Stimulated activated CD8-positive, alpha-beta memory T cell treated with anti-CD3 and anti-CD28 coated beads, Interleukin-7, amount 100 ng/mL, for 1 hour (primary cell): ENCODE data around the gene INO80.

ENCODE experiments used
- DNase-seq, 2 donors: peaks; one replicate each; pipeline ENCODE4 v3.0.0-alpha.2; 2020; ENCODE audit warnings: low read depth in 2 of 2

The INO80 gene

DNA sequence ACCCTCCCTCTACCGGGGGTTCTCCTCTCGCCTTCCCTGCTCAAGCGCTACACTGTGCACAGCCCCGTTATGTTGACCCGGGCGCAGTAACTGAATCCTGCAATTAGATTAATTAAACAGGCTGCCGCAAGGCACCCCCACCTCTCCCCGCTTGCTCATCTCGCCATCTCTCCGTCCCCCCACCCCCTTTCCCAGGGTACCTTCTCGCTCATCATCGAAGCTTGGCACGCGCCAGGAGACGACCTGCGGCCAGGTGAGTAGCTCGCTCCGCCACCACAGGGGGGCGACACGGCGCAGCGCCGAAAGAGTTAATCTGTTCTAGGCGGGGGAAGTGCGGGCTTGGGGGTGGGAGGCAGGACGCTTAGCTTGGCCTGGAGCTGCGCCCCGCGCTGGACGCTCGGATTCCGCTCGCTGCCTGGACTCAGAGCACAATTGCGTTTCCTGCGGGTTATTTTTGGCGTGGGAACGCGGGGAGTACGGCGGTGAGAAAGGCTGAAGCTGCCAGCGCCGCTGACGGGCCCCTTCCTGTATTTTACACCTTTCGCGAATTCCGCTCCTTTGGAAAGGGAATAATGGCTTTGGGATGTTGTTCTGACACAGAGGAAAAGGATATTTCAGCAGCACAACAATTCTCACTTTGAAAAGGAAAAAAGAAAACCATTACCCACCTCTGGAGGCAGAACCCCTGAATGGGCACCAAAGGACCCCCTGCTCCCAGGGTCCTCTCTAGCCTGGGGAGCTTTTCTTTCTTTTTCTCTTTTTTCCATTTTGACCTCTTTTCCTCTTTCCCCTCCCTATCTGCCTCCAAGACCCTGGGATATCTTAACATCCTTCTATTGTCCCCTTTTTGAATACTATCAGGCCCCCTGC lies 185.4 kb downstream of the INO80 start:
- DNase-seq = no peak

DNA sequence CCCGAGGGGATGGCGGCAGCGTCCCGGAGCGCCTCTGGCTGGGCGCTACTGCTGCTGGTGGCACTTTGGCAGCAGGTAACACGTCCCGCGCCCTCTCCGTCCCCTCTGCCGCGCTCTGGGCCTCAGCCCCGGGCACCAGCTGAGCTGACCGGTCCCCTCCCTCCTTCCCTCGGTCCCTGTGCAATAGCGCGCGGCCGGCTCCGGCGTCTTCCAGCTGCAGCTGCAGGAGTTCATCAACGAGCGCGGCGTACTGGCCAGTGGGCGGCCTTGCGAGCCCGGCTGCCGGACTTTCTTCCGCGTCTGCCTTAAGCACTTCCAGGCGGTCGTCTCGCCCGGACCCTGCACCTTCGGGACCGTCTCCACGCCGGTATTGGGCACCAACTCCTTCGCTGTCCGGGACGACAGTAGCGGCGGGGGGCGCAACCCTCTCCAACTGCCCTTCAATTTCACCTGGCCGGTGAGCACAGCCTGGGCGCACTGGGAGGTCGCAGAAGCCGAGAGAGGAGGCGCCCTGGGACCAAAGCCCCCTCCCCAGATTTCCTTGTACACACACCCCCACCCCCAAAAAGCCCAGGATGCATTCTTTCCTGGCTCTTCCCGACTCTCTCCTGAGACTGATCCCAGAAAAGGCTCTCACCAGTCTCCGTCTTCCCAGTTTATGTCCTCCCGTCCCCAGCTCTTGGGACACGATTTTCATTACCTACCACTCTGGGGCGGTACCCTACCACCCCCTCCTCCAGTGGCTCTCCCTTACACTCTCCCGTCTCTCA lies 186.2 kb downstream of the INO80 start:
- DNase-seq = no peak
